GM10248 (cell line): ENCODE data around the gene MTARC2.

Experiments used
- CTCF ChIA-PET: fragments of 300-600 bp; sonication (Branson Sonifier 250); formaldehyde crosslinking; extraction: SDS; loops from one replicate; lab custom pipeline; 2021; ENCODE audit warnings: antibody characterized with exemption; lab: Yijun Ruan, JAX
- POLR2A ChIA-PET: fragments of 350-650 bp; sonication (Branson Sonifier 250); formaldehyde crosslinking; extraction: SDS; loops from one replicate; lab custom pipeline; 2020; ENCODE audit warnings: antibody characterized with exemption; lab: Yijun Ruan, JAX
- DNase-seq: peaks from one replicate; pipeline ENCODE4 v3.0.0; 2012; ENCODE audit errors: extremely low spot score
- TF ChIP-seq, protein P1 (sequence below): IDR thresholded peaks from 2 replicates; pipeline ENCODE4 v1.5.1; 2012; ENCODE audit warnings: mild to moderate bottlenecking, low read depth; ENCODE audit errors: extremely low read depth, missing control alignments, control extremely low read depth

MTARC2 gene

DNA sequence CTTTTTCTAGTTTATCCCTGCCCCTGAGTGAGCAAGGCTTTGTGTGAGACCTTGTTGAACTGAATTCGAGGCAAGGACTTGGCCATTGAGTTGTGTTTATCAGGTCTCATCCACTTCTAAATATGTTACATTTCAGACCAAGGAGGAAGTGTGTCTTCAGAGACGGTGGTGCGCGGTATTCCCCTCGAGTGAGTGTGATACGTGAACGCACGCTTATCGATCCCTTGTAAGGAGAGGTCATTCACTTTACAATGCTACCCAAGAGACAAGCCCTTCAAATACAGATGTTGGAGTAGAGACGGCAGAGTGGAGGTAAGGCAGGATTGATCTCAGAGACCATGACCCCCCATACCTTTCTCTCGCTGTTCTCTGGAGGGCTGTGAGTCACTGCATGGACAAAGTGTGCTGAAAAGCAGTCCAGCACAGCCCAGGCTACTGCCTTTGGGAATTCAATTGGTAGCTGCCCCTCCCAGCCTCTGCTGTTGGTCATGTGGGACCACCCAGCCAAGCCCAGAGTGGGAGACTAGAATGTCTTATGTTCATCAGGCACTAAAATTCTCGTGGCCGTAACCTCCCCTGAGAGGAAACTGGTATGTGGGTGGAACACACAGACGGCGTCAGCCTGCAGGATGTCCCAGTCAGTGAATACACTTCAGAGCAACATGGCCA is 22.3 kb downstream of the MTARC2 start:
- POLR2A ChIA-PET, result no interaction called here
- peak; percentile 63 for DNase-seq
- CTCF ChIA-PET, result interaction anchor here (3.0 kb wide), 1 partner anchor 8 kb away, joined by 14 read pairs; no protein-coding TSS in a partner anchor
- TF ChIP-seq, protein P1, sequence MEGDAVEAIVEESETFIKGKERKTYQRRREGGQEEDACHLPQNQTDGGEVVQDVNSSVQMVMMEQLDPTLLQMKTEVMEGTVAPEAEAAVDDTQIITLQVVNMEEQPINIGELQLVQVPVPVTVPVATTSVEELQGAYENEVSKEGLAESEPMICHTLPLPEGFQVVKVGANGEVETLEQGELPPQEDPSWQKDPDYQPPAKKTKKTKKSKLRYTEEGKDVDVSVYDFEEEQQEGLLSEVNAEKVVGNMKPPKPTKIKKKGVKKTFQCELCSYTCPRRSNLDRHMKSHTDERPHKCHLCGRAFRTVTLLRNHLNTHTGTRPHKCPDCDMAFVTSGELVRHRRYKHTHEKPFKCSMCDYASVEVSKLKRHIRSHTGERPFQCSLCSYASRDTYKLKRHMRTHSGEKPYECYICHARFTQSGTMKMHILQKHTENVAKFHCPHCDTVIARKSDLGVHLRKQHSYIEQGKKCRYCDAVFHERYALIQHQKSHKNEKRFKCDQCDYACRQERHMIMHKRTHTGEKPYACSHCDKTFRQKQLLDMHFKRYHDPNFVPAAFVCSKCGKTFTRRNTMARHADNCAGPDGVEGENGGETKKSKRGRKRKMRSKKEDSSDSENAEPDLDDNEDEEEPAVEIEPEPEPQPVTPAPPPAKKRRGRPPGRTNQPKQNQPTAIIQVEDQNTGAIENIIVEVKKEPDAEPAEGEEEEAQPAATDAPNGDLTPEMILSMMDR, result no peak

GRCh38 chr1:220772846-220773245 is 24.7 kb downstream of the MTARC2 start:
- POLR2A ChIA-PET, result no interaction called here
- TF ChIP-seq, protein P1, result no peak
- CTCF ChIA-PET, result interaction anchor here (0.9 to 4.3 kb wide), 9 partner anchors 10 to 554 kb away, joined by 3 to 27 read pairs (median 3); partner anchors contain the start of gene MTARC1
- no peak for DNase-seq

DNA sequence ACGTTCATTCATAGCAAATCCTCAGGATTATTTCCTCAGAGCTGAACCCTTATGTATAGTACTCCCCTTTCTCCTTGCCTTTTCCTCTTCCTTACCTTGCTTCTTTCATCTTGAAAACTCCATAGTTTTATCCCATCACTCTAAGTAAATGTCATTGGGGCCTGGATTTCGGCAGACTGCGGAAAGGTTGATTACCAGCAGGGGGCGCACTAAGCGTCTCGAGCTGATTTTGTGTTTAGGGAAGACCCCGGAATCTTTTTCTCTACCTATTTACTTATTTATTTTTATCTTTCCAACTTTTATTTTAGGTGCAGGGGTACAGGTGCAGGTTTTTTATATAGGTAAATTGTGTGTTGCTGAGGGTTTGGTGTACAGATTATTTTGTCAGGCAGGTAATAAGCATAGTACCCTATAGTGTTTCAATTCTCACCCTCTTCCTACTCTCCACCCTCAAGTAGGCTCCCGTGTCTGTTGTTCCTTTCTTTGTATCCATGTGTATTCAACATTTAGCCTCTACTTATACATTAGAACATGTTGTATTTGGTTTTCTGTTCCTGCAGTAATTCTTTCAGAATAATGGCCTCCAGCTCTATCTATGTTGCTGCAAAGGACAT is 27.2 kb downstream of the MTARC2 start:
- POLR2A ChIA-PET, result no interaction called here
- TF ChIP-seq, protein P1, result peak; percentile 70
- peak; percentile 44 for DNase-seq
- CTCF ChIA-PET, result interaction anchor here (0.7 to 5.0 kb wide), 20 partner anchors 8 to 952 kb away, joined by 3 to 48 read pairs (median 4); partner anchors contain the start of gene MTARC2

- POLR2A ChIA-PET, result no interaction called here
- CTCF ChIA-PET, result interaction anchor here (0.9 to 5.0 kb wide), 21 partner anchors 9 to 664 kb away, joined by 3 to 48 read pairs (median 4); partner anchors contain the start of genes MTARC1 and MTARC2
Measured at GRCh38 chr1:220776254-220776653, 28.1 kb downstream of the MTARC2 start.

GRCh38 chr1:220776720-220777326 is 28.7 kb downstream of the MTARC2 start:
- TF ChIP-seq, protein P1, result peak; percentile 93
- POLR2A ChIA-PET, result no interaction called here
- DNase-seq, result peak; percentile 75
- CTCF ChIA-PET, result interaction anchor here (0.9 to 5.0 kb wide), 20 partner anchors 9 to 664 kb away, joined by 3 to 48 read pairs (median 5); partner anchors contain the start of gene MTARC1

More at GRCh38 chr1:220776254-220776653, 28.1 kb downstream of the MTARC2 start:
- no peak for DNase-seq
- TF ChIP-seq, protein P1, result no peak

GRCh38 chr1:220783453-220783852 is 35.3 kb downstream of the MTARC2 start:
- DNase-seq, result no peak
- ChIA-PET CTCF (interaction anchor here (0.7 to 1.8 kb wide), 3 partner anchors 8 to 19 kb away, joined by 3 to 5 read pairs (median 3); no protein-coding TSS in a partner anchor), POLR2A (no interaction called here)
- TF ChIP-seq, protein P1, result no peak
